H9 (cell line): Measurements from ENCODE around the gene WRAP73. TPM values are rescaled to one million over a fixed set of nuclear protein-coding genes. Genes with fewer than 3 reads are reported as not detected.

Experiments
- DNase-seq: peaks from one replicate; pipeline ENCODE4 v3.0.0-alpha.2; 2017
- H2AFZ ChIP-seq: one replicate; pipeline ENCODE4 v1.6.1; 2013; ENCODE audit warnings: mild to moderate bottlenecking, low read length, control low read depth, moderate library complexity
- H2AK5ac ChIP-seq: 2 replicates; pipeline ENCODE4 v1.6.1; 2013; ENCODE audit warnings: low read length, control low read depth, mixed read lengths; ENCODE audit not compliant: insufficient read length
- H2BK120ac ChIP-seq: one replicate; pipeline ENCODE4 v1.6.1; 2013; ENCODE audit warnings: low read depth, mild to moderate bottlenecking, low read length, control low read depth, inconsistent platforms; ENCODE audit not compliant: poor library complexity, severe bottlenecking
- H2BK12ac ChIP-seq: 2 replicates; pipeline ENCODE4 v1.6.1; 2013; ENCODE audit warnings: low read length, control low read depth, mixed read lengths, low read depth; ENCODE audit not compliant: insufficient read length
- H2BK15ac ChIP-seq: 2 replicates; pipeline ENCODE4 v1.6.1; 2013; ENCODE audit warnings: low read depth, low read length, control low read depth
- H2BK20ac ChIP-seq: one replicate; pipeline ENCODE4 v1.6.1; 2013; ENCODE audit warnings: low read depth, mild to moderate bottlenecking, low read length, control low read depth, inconsistent platforms; ENCODE audit not compliant: poor library complexity, severe bottlenecking
- H2BK5ac ChIP-seq: 2 replicates; pipeline ENCODE4 v1.6.1; 2013; ENCODE audit warnings: low read length, control low read depth, mixed read lengths; ENCODE audit not compliant: insufficient read length
- H3K14ac ChIP-seq: 2 replicates; pipeline ENCODE4 v1.6.1; 2013; ENCODE audit warnings: low read length, control low read depth; ENCODE audit not compliant: insufficient read depth
- H3K18ac ChIP-seq: 2 replicates; pipeline ENCODE4 v1.6.1; 2013; ENCODE audit warnings: low read depth, mild to moderate bottlenecking, mixed read lengths, low read length, control low read depth; ENCODE audit not compliant: insufficient read length
- H3K23ac ChIP-seq: 2 replicates; pipeline ENCODE4 v1.6.1; 2013; ENCODE audit warnings: low read length, control low read depth, mixed read lengths, low read depth; ENCODE audit not compliant: insufficient read length
- H3K23me2 ChIP-seq: 2 replicates; pipeline ENCODE4 v1.6.1; 2013; ENCODE audit warnings: low read depth, mild to moderate bottlenecking, mixed read lengths, low read length, control low read depth; ENCODE audit not compliant: insufficient read length, poor library complexity, severe bottlenecking
- H3K27ac ChIP-seq: 2 replicates; pipeline ENCODE4 v1.5.1; 2013; ENCODE audit warnings: low read length, control low read depth, mixed read lengths, low read depth; ENCODE audit not compliant: insufficient read length
- H3K27me3 ChIP-seq: 2 replicates; pipeline ENCODE4 v1.6.1; 2013; ENCODE audit warnings: low read length, control low read depth, inconsistent platforms; ENCODE audit not compliant: insufficient read depth
- H3K4ac ChIP-seq: 2 replicates; pipeline ENCODE4 v1.6.1; 2013; ENCODE audit warnings: low read depth, mild to moderate bottlenecking, control low read depth, inconsistent platforms, low read length, moderate library complexity
- H3K4me1 ChIP-seq: 2 replicates; pipeline ENCODE4 v1.6.1; 2013; ENCODE audit warnings: low read length, control low read depth, inconsistent platforms; ENCODE audit not compliant: insufficient read depth
- H3K4me2 ChIP-seq: 2 replicates; pipeline ENCODE4 v1.6.1; 2013; ENCODE audit warnings: low read length, control low read depth, mixed read lengths; ENCODE audit not compliant: insufficient read length, insufficient read depth
- H3K56ac ChIP-seq: 2 replicates; pipeline ENCODE4 v1.6.1; 2013; ENCODE audit warnings: low read depth, mild to moderate bottlenecking, mixed read lengths, low read length, control low read depth; ENCODE audit not compliant: insufficient read length
- H3K79me1 ChIP-seq: 2 replicates; pipeline ENCODE4 v1.6.1; 2013; ENCODE audit warnings: low read depth, mild to moderate bottlenecking, moderate library complexity, low read length, control low read depth, inconsistent platforms; ENCODE audit not compliant: insufficient read depth, poor library complexity, severe bottlenecking
- H3K79me2 ChIP-seq: 2 replicates; pipeline ENCODE4 v1.6.1; 2013; ENCODE audit warnings: low read length, control low read depth, inconsistent platforms; ENCODE audit not compliant: insufficient read depth
- H3K9ac ChIP-seq: 2 replicates; pipeline ENCODE4 v1.6.1; 2013; ENCODE audit warnings: low read length, control low read depth, mixed read lengths; ENCODE audit not compliant: insufficient read length; ENCODE audit errors: extremely low read depth
- H3K9me3 ChIP-seq: one replicate; pipeline ENCODE4 v1.6.1; 2013; ENCODE audit warnings: low read depth, low read length, inconsistent platforms; ENCODE audit not compliant: control insufficient read depth
- H3T11ph ChIP-seq: one replicate; pipeline ENCODE4 v1.6.1; 2013; ENCODE audit warnings: mild to moderate bottlenecking, low read length, control low read depth, inconsistent platforms
- H4K20me1 ChIP-seq: one replicate; pipeline ENCODE4 v1.6.1; 2013; ENCODE audit not compliant: control insufficient read depth, insufficient read length, insufficient read depth
- H4K5ac ChIP-seq: 2 replicates; pipeline ENCODE4 v1.6.1; 2013; ENCODE audit warnings: low read depth, mild to moderate bottlenecking, mixed read lengths, low read length, control low read depth; ENCODE audit not compliant: insufficient read length
- H4K8ac ChIP-seq: replicated peaks from 2 replicates; pipeline ENCODE4 v1.6.1; 2013; ENCODE audit warnings: low read length, control low read depth, mixed read lengths, low read depth; ENCODE audit not compliant: insufficient read length
- H4K91ac ChIP-seq: 2 replicates; pipeline ENCODE4 v1.6.1; 2013; ENCODE audit warnings: low read depth, mild to moderate bottlenecking, moderate library complexity, mixed read lengths, low read length, control low read depth; ENCODE audit not compliant: insufficient read length
- H3K27ac Mint-ChIP-seq, 3 experiments: 2 replicates in 2 of 3; 3 replicates in 1 of 3; pipeline ENCODE4 v1.8.0; 2020 to 2021; ENCODE audit warnings: mixed read lengths in 3 of 3, mild to moderate bottlenecking in 1 of 3, moderate library complexity in 1 of 3
- H3K27me3 Mint-ChIP-seq: 2 replicates; pipeline ENCODE4 v1.8.0; 2021; ENCODE audit warnings: low read depth, mild to moderate bottlenecking, moderate library complexity, mixed read lengths
- H3K36me3 Mint-ChIP-seq, 3 experiments: 2 replicates in 2 of 3; 3 replicates in 1 of 3; pipeline ENCODE4 v1.8.0; 2020 to 2021; ENCODE audit warnings: low read depth in 3 of 3, mixed read lengths in 3 of 3; ENCODE audit not compliant: insufficient read depth in 1 of 3
- H3K4me1 Mint-ChIP-seq, 2 experiments: 2 replicates each; pipeline ENCODE4 v1.8.0; 2020; ENCODE audit warnings: mixed read lengths in 2 of 2
- H3K4me3 Mint-ChIP-seq, 2 experiments: 2 replicates in 1 of 2; 3 replicates in 1 of 2; pipeline ENCODE4 v1.8.0; 2020 to 2021; ENCODE audit warnings: mild to moderate bottlenecking in 2 of 2, mixed read lengths in 2 of 2, moderate library complexity in 1 of 2
- H3K9me3 Mint-ChIP-seq, 2 experiments: 2 replicates in 1 of 2; 3 replicates in 1 of 2; pipeline ENCODE4 v1.8.0; 2020; ENCODE audit warnings: mild to moderate bottlenecking in 2 of 2, mixed read lengths in 2 of 2, moderate library complexity in 1 of 2
- CTCF ChIP-seq: fragments of 200-600 bp; sonication (generic); conservative IDR thresholded peaks from 3 replicates; pipeline ENCODE4 v1.8.0; 2021; ENCODE audit warnings: antibody characterized with exemption, mild to moderate bottlenecking
- WGBS: extraction: QIAGEN DNeasy Blood & Tissue Kit; methylation state at CpG from one replicate; pipeline ENCODE4 v1.1.7; 2013; ENCODE audit warnings: missing lambda C conversion rate, low lambda C conversion rate, mixed read lengths; ENCODE audit not compliant: insufficient read length; ENCODE audit errors: extremely low coverage; 5-methylcytosine and 5-hydroxymethylcytosine counted together
- total RNA-seq: library from RNA; stranded (reverse); gene quantifications from 2 replicates; pipeline ENCODE4 v1.2.1, GENCODE V29; 2021

Gene WRAP73
- total RNA-seq, 1 experiment from 2014 or later, result 28.4 TPM

DNA sequence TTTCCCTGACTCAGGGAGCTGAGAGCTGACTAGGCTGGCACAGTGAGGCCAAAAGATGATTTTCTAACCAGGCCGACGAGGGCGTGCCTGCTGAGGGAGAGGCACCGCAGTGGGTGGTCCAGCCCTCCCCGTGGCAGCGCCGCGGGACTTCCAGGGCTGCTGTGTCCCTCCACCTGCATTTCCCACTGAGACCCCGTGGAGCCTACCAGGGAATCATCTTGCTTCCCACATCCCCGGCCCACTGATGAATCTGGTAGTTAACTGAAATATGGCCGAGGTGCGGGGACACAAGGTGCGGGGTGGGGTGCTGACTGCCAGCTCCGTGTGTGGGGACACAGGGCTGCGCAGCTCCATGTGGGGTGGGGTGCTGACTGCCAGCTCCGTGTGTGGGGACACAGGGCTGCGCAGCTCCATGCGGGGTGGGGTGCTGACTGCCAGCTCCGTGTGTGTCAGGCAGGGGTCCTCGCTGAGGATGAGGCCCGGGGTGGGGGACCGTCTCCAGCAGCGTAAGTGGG, 10.4 kb downstream of the WRAP73 start:
- no peaks in the 10 kb centered on the region for H3K9me3 Mint-ChIP-seq

More for the DNA sequence above, 10.4 kb downstream of the WRAP73 start:
- Histone ChIP-seq H3K9ac (no peak overlapping the region), H3K79me2 (no peaks in the 10 kb centered on the region), H2AFZ (no peak overlapping the region), H2AK5ac (no peak overlapping the region), H2BK15ac (no peak overlapping the region), H3K4ac (no peak overlapping the region), H2BK5ac (no peak overlapping the region), H4K8ac (no peak overlapping the region), H2BK20ac (no peak overlapping the region), H3K23ac (no peak overlapping the region), H4K91ac (no peak overlapping the region), H3K14ac (no peak overlapping the region), H4K20me1 (no peaks in the 10 kb centered on the region), H2BK120ac (no peak overlapping the region), H3K4me2 (no peak overlapping the region), H2BK12ac (no peak overlapping the region), H3K4me1 (no peaks in the 10 kb centered on the region), H4K5ac (no peak overlapping the region), H3K23me2 (no peaks in the 10 kb centered on the region), H3T11ph (no peak overlapping the region), H3K18ac (no peak overlapping the region), H3K27ac (no peak overlapping the region), H3K56ac (no peak overlapping the region), H3K79me1 (no peaks in the 10 kb centered on the region), H3K9me3 (no peaks in the 10 kb centered on the region), H3K27me3 (no peaks in the 10 kb centered on the region)
- Mint-ChIP-seq H3K27ac (no peak overlapping the region), H3K27me3 (no peaks in the 10 kb centered on the region), H3K36me3 (peaks cover 6 to 58% (median 36%) of the 10 kb centered on the region in 3 experiments; a peak in 6 of 7 replicates), H3K4me3 (no peak overlapping the region), H3K4me1 (no peaks in the 10 kb centered on the region)
- no peak for DNase-seq
- no peak for TF ChIP-seq CTCF
- no CpG with 5 or more reads among the region's 23 CpGs for WGBS
